HG03575 (cell line): ENCODE measurements around the gene TMEM218.
"Not testable (repeated sequence)": the region's sequence is repeated elsewhere in the genome, so short reads cannot be mapped to it uniquely, and the experiment has no call there.

Experiments
- ATAC-seq: cut with Tn5 transposase; IDR thresholded peaks from one replicate; pipeline ENCODE4 v1.9.1; 2021; ENCODE audit not compliant: unreplicated experiment, insufficient number of reproducible peaks, low FRiP score; ENCODE audit errors: extremely low read depth

The TMEM218 gene

GRCh38 chr11:125092669-125093068 is 18.8 kb downstream of the TMEM218 start:
- ATAC-seq: no peak

GRCh38 chr11:125091877-125092664 is 19.4 kb downstream of the TMEM218 start:
- no peak for ATAC-seq

GRCh38 chr11:125091247-125091876 is 20.1 kb downstream of the TMEM218 start:
- no peak for ATAC-seq

- no peak for ATAC-seq
These were observed 20.6 kb downstream of the TMEM218 start for GRCh38 chr11:125090816-125091215.

GRCh38 chr11:125090151-125090550 is 21.3 kb downstream of the TMEM218 start:
- not testable (repeated sequence) for ATAC-seq

GRCh38 chr11:125089481-125089880 is 21.9 kb downstream of the TMEM218 start:
- ATAC-seq: not testable (repeated sequence)

GRCh38 chr11:125088576-125089455 is 22.6 kb downstream of the TMEM218 start:
- no peak for ATAC-seq

- ATAC-seq: no peak
These were observed 23.3 kb downstream of the TMEM218 start for GRCh38 chr11:125088123-125088522.

- no peak for ATAC-seq
These were observed 24.7 kb downstream of the TMEM218 start for GRCh38 chr11:125086633-125087296.

- no peak for ATAC-seq
These were observed 25.9 kb downstream of the TMEM218 start for GRCh38 chr11:125085301-125086081.

GRCh38 chr11:125084761-125085231 is 26.6 kb downstream of the TMEM218 start:
- no peak for ATAC-seq

- no peak for ATAC-seq
These were observed 27.4 kb downstream of the TMEM218 start for GRCh38 chr11:125084057-125084416.

- ATAC-seq: no peak
These were observed 27.9 kb downstream of the TMEM218 start for GRCh38 chr11:125083312-125084056.

- ATAC-seq: no peak
These were observed 28.7 kb downstream of the TMEM218 start for GRCh38 chr11:125082611-125083311.

- no peak for ATAC-seq
These were observed 29.4 kb downstream of the TMEM218 start for GRCh38 chr11:125082040-125082439.

GRCh38 chr11:125081098-125081798 is 30.2 kb downstream of the TMEM218 start:
- no peak for ATAC-seq

- ATAC-seq: no peak
These were observed 30.9 kb downstream of the TMEM218 start for GRCh38 chr11:125080531-125080911.
